B cell (primary cell): ENCODE results near the gene FES.

Experiments used
- CTCF ChIP-seq: fragments of 200-600 bp; IDR thresholded peaks from one replicate; pipeline ENCODE4 v1.8.0; 2022; ENCODE audit warnings: antibody characterized with exemption, mild to moderate bottlenecking
- EZH2 ChIP-seq: IDR thresholded peaks from 2 replicates; pipeline ENCODE4 v1.6.1; 2012; ENCODE audit warnings: borderline replicate concordance, low read depth, mild to moderate bottlenecking, moderate library complexity, low read length; ENCODE audit not compliant: insufficient read depth, poor library complexity, severe bottlenecking

- TF ChIP-seq CTCF = no peak
- TF ChIP-seq EZH2 = no peak
These were observed 32.2 kb downstream of the FES start for GRCh38 chr15:90916461-90916860.
